GM18520 (cell line): ENCODE results near the gene CTDSPL.

Experiments used
- ATAC-seq: cut with Tn5 transposase; IDR thresholded peaks from one replicate; pipeline ENCODE4 v1.9.1; 2021; ENCODE audit not compliant: unreplicated experiment

The CTDSPL gene

GRCh38 chr3:37912052-37912733, 50.5 kb downstream of the CTDSPL start:
- no peak for ATAC-seq

GRCh38 chr3:37913522-37913921, 51.8 kb downstream of the CTDSPL start:
- no peak for ATAC-seq

- no peak for ATAC-seq
Measured at GRCh38 chr3:37916685-37917084, 55.0 kb downstream of the CTDSPL start.

- no peak for ATAC-seq
Measured at GRCh38 chr3:37918627-37919026, 56.9 kb downstream of the CTDSPL start.

- no peak for ATAC-seq
Measured at GRCh38 chr3:37920156-37920699, 58.5 kb downstream of the CTDSPL start.

- ATAC-seq: no peak
Measured at GRCh38 chr3:37921025-37921424, 59.3 kb downstream of the CTDSPL start.

- ATAC-seq: no peak
Measured at GRCh38 chr3:37922721-37923568, 61.3 kb downstream of the CTDSPL start.

- ATAC-seq: no peak
Measured at GRCh38 chr3:37923569-37924040, 61.9 kb downstream of the CTDSPL start.

GRCh38 chr3:37924453-37924852, 62.8 kb downstream of the CTDSPL start:
- no peak for ATAC-seq

GRCh38 chr3:37925157-37925556, 63.5 kb downstream of the CTDSPL start:
- no peak for ATAC-seq

- no peak for ATAC-seq
Measured at GRCh38 chr3:37926611-37927010, 64.9 kb downstream of the CTDSPL start.

GRCh38 chr3:37930495-37930894, 68.8 kb downstream of the CTDSPL start:
- ATAC-seq: no peak

- no peak for ATAC-seq
Measured at GRCh38 chr3:37932505-37932904, 70.8 kb downstream of the CTDSPL start.

GRCh38 chr3:37934631-37935289, 73.1 kb downstream of the CTDSPL start:
- ATAC-seq: no peak

- ATAC-seq: no peak
Measured at GRCh38 chr3:37935290-37935668, 73.6 kb downstream of the CTDSPL start.

- no peak for ATAC-seq
Measured at GRCh38 chr3:37935756-37936666, 74.3 kb downstream of the CTDSPL start.

GRCh38 chr3:37937156-37937555, 75.5 kb downstream of the CTDSPL start:
- ATAC-seq: no peak

- ATAC-seq: no peak
Measured at GRCh38 chr3:37938011-37938410, 76.3 kb downstream of the CTDSPL start.

GRCh38 chr3:37940242-37940908, 78.7 kb downstream of the CTDSPL start:
- ATAC-seq: no peak
